Ovary (tissue), 9 donors: ENCODE measurements around the gene MEGF6. TPM values are rescaled to one million over a fixed set of nuclear protein-coding genes. Genes with fewer than 3 reads are reported as not detected.

Experiments
- DNase-seq, 5 donors: peaks; one replicate each; pipeline ENCODE4 v3.0.0-alpha.2; 2019 to 2020
- H3K27ac ChIP-seq, 2 donors: fragments of 200-600 bp; one replicate each; pipeline versions ENCODE4 v1.5.1 to v1.8.0; 2019 to 2022
- H3K27me3 ChIP-seq: fragments of 200-600 bp; one replicate; pipeline ENCODE4 v1.8.0; 2022
- H3K36me3 ChIP-seq: fragments of 200-600 bp; sonication (generic); one replicate; pipeline ENCODE4 v1.5.1; 2019
- H3K4me1 ChIP-seq: one replicate; pipeline ENCODE4 v1.8.1; 2013; ENCODE audit warnings: mild to moderate bottlenecking, moderate library complexity; ENCODE audit not compliant: insufficient read depth
- H3K4me3 ChIP-seq: fragments of 200-600 bp; sonication (generic); one replicate; pipeline ENCODE4 v1.5.1; 2017
- H3K9me3 ChIP-seq, 2 donors: fragments of 200-600 bp in 1 of 2; sonication (generic) in 1 of 2; one replicate each; pipeline versions ENCODE4 v1.5.1 to v1.8.1; 2013 to 2019; ENCODE audit warnings: mild to moderate bottlenecking in 1 of 2, moderate library complexity in 1 of 2
- CTCF ChIP-seq, 3 donors: fragments of 450-650 bp in 2 of 3; fragments of 200-600 bp in 1 of 3; IDR thresholded peaks; one replicate each; pipeline versions ENCODE4 v1.5.1 to v1.8.0; 2016 to 2022; ENCODE audit warnings: antibody characterized with exemption in 3 of 3, mild to moderate bottlenecking in 1 of 3
- EP300 ChIP-seq: sonication (generic); formaldehyde crosslinking; IDR thresholded peaks from one replicate; pipeline ENCODE4 v1.6.1; 2017; ENCODE audit warnings: antibody characterized with exemption
- POLR2A ChIP-seq: fragments of 450-650 bp; IDR thresholded peaks from one replicate; pipeline ENCODE4 v1.6.1; 2017; ENCODE audit warnings: antibody characterized with exemption, mild to moderate bottlenecking, moderate library complexity
- WGBS, 3 donors: extraction: QIAGEN DNeasy Blood & Tissue Kit in 1 of 3; methylation state at CpG; one replicate each; pipeline versions ENCODE4 v1.1.5 to v1.1.7; 2013 to 2017; 5-methylcytosine and 5-hydroxymethylcytosine counted together
- intact Hi-C, 4 donors: fragments of 100-400 bp; cut with DNase I; formaldehyde crosslinking; loops; one replicate each; pipeline versions ENCODE4 v1.11.0 to v1.15.1; 2022 to 2023
- polyA plus RNA-seq, 2 donors: library from polyadenylated mRNA; stranded (reverse); fragments of 200-250 nt in 1 of 2; fragments of 350-450 nt in 1 of 2; fragmentation: Illumina TruSeq in 1 of 2; extraction: RNeasy Lipid Tissue Mini Kit (QIAGEN cat#74804) in 1 of 2; gene quantifications; one replicate each; pipeline ENCODE4 v1.2.3, GENCODE V29; 2013 to 2014
- total RNA-seq, 7 donors: library from RNA; depleted of rRNA in 2 of 7; stranded (reverse); fragments of >200 nt in 2 of 7; fragmentation: NEBNext Ultra II Directional in 3 of 7; extraction: Animal tissue kit (Norgen Biotek cat#: 25700) in 3 of 7; gene quantifications; one replicate each; pipeline versions ENCODE4 v1.1.0 to v1.2.4, GENCODE V29; 2016 to 2023
- donor health status: DM: no; HTN: no; CAD: no; lungs with moderate emphysema.
- donor health status: DM: no; HTN: no; CAD: no.
- donor health status: Bipolar disorder and iron deficiency.
- donor health status: DM: yes; HTN: yes; CAD: no.
- donor health status: DM: no; HTN: no; CAD: no.
- donor health status: DM: yes; HTN: yes; CAD: no.

MEGF6 gene
- total and polyA plus RNA-seq, 9 donors = 0.10 to 117 (median 12.5) TPM

- TF ChIP-seq EP300 = peak; percentile 45
- TF ChIP-seq POLR2A = no peak
- no peak for TF ChIP-seq CTCF (IDR thresholded peaks at IDR 0.05)
- H3K4me1 ChIP-seq = no peaks in the 10 kb centered on the region
- 31 to 37% (median 34%) methylated on average over 13 of the region's 13 CpGs for WGBS, 3 donors
- DNase-seq = peak in 2 of 5 donors; percentile 53 to 63
- peak overlapping the region in 1 of 2 donors; percentile 45 for H3K27ac ChIP-seq
- no peak overlapping the region for H3K4me3 ChIP-seq
- no peaks in the 10 kb centered on the region for H3K36me3 ChIP-seq
- intact Hi-C loops = no loop called here
- H3K9me3 ChIP-seq = no peaks in the 10 kb centered on the region
- H3K27me3 ChIP-seq = no peaks in the 10 kb centered on the region
Measured at GRCh38 chr1:3561702-3562101, 49.6 kb downstream of the MEGF6 start.

GRCh38 chr1:3560981-3561380, 50.3 kb downstream of the MEGF6 start:
- Histone ChIP-seq H3K4me3 (no peak overlapping the region), H3K27me3 (no peaks in the 10 kb centered on the region), H3K9me3 (no peaks in the 10 kb centered on the region), H3K27ac (peak overlapping the region in 1 of 2 donors; percentile 45), H3K36me3 (no peaks in the 10 kb centered on the region), H3K4me1 (no peaks in the 10 kb centered on the region)
- 80 to 88% (median 85%) methylated on average over 9 of the region's 9 CpGs for WGBS, 3 donors
- no peak for TF ChIP-seq CTCF (IDR thresholded peaks at IDR 0.05)
- TF ChIP-seq EP300 = no peak
- no peak for TF ChIP-seq POLR2A
- intact Hi-C loops = no loop called here
- no peak for DNase-seq

GRCh38 chr1:3560251-3560871, 50.9 kb downstream of the MEGF6 start:
- Histone ChIP-seq H3K36me3 (no peaks in the 10 kb centered on the region), H3K9me3 (no peaks in the 10 kb centered on the region), H3K27ac (peak overlapping the region in 1 of 2 donors; percentile 45), H3K4me3 (no peak overlapping the region), H3K4me1 (no peaks in the 10 kb centered on the region), H3K27me3 (no peaks in the 10 kb centered on the region)
- WGBS, 3 donors = 48 to 77% (median 56%) methylated on average over 17 of the region's 17 CpGs
- TF ChIP-seq POLR2A (no peak), CTCF (IDR thresholded peaks at IDR 0.05) (no peak), EP300 (no peak)
- peak in 1 of 5 donors; percentile 51 for DNase-seq
- intact Hi-C loops = no loop called here

GRCh38 chr1:3558036-3558726, 53.1 kb downstream of the MEGF6 start:
- peaks cover 5% of the 10 kb centered on the region for H3K4me1 ChIP-seq
- no peaks in the 10 kb centered on the region for H3K36me3 ChIP-seq
- intact Hi-C loops = no loop called here
- H3K27me3 ChIP-seq = no peaks in the 10 kb centered on the region
- no peaks in the 10 kb centered on the region for H3K9me3 ChIP-seq
- no peak overlapping the region for H3K27ac ChIP-seq
- no peak for TF ChIP-seq EP300
- no peak for TF ChIP-seq CTCF (IDR thresholded peaks at IDR 0.05)
- no peak for TF ChIP-seq POLR2A
- no peak overlapping the region for H3K4me3 ChIP-seq
- no peak for DNase-seq
- 85 to 91% (median 89%) methylated on average over 20 of the region's 20 CpGs for WGBS, 3 donors
